DND-41 (cell line): ENCODE measurements around the gene MAP4K1.

ENCODE experiments used
- ATAC-seq: fragments of 200-7000 bp; cut with Tn5 transposase; 3 replicates; pipeline ENCODE4 v1.9.1; 2021; ENCODE audit warnings: low read depth; ENCODE audit not compliant: insufficient read depth
- DNase-seq: peaks from one replicate; pipeline ENCODE4 v3.0.0-alpha.2; 2020
- H2AFZ ChIP-seq: 2 replicates; pipeline ENCODE4 v1.6.0; 2012; ENCODE audit warnings: low read depth, low read length
- H3K27ac ChIP-seq: 2 replicates; pipeline ENCODE4 v1.5.1; 2012; ENCODE audit warnings: low read length, inconsistent platforms
- H3K27me3 ChIP-seq: fragments of 200-600 bp; sonication (generic); 2 replicates; pipeline ENCODE4 v1.6.0; 2012; ENCODE audit warnings: low read length, mild to moderate bottlenecking, inconsistent platforms; ENCODE audit not compliant: insufficient read depth, poor library complexity
- H3K36me3 ChIP-seq: 2 replicates; pipeline ENCODE4 v1.5.1; 2012; ENCODE audit warnings: low read length, inconsistent platforms; ENCODE audit not compliant: insufficient read depth
- H3K4me1 ChIP-seq: 2 replicates; pipeline ENCODE4 v1.5.1; 2012; ENCODE audit warnings: mild to moderate bottlenecking, low read length; ENCODE audit not compliant: insufficient read depth
- H3K4me2 ChIP-seq: 2 replicates; pipeline ENCODE4 v1.6.0; 2012; ENCODE audit warnings: mild to moderate bottlenecking, moderate library complexity, low read length, inconsistent platforms; ENCODE audit not compliant: insufficient read depth
- H3K4me3 ChIP-seq, 2 experiments: fragments of 200-600 bp in 1 of 2; shearing (Covaris generic) in 1 of 2; 2 replicates each; pipeline ENCODE4 v1.5.1; 2012 to 2016; ENCODE audit warnings: inconsistent platforms in 2 of 2, low read length in 2 of 2, mild to moderate bottlenecking in 2 of 2, low read depth in 1 of 2, moderate library complexity in 1 of 2
- H3K79me2 ChIP-seq: 2 replicates; pipeline ENCODE4 v1.6.0; 2012; ENCODE audit warnings: low read length, inconsistent platforms; ENCODE audit not compliant: insufficient read depth
- H3K9ac ChIP-seq: 2 replicates; pipeline ENCODE4 v1.6.0; 2012; ENCODE audit warnings: low read depth, mild to moderate bottlenecking, inconsistent platforms, low read length, moderate library complexity
- H3K9me3 ChIP-seq: 2 replicates; pipeline ENCODE4 v1.5.1; 2012; ENCODE audit warnings: low read length, moderate library complexity, mild to moderate bottlenecking, inconsistent platforms; ENCODE audit not compliant: insufficient read depth, severe bottlenecking
- H4K20me1 ChIP-seq: 2 replicates; pipeline ENCODE4 v1.6.0; 2012; ENCODE audit warnings: low read length; ENCODE audit not compliant: insufficient read depth
- EZH2 ChIP-seq: IDR thresholded peaks from 3 replicates; pipeline ENCODE4 v1.6.1; 2012; ENCODE audit warnings: borderline replicate concordance, low read depth, mild to moderate bottlenecking, moderate library complexity, low read length, inconsistent platforms; ENCODE audit not compliant: severe bottlenecking
- TF ChIP-seq, protein P1 (sequence below): IDR thresholded peaks from 2 replicates; pipeline ENCODE4 v1.5.1; 2012; ENCODE audit warnings: borderline replicate concordance, low read length, moderate library complexity, mild to moderate bottlenecking; ENCODE audit not compliant: poor library complexity, severe bottlenecking; ENCODE audit errors: extremely low read depth

The MAP4K1 gene

DNA sequence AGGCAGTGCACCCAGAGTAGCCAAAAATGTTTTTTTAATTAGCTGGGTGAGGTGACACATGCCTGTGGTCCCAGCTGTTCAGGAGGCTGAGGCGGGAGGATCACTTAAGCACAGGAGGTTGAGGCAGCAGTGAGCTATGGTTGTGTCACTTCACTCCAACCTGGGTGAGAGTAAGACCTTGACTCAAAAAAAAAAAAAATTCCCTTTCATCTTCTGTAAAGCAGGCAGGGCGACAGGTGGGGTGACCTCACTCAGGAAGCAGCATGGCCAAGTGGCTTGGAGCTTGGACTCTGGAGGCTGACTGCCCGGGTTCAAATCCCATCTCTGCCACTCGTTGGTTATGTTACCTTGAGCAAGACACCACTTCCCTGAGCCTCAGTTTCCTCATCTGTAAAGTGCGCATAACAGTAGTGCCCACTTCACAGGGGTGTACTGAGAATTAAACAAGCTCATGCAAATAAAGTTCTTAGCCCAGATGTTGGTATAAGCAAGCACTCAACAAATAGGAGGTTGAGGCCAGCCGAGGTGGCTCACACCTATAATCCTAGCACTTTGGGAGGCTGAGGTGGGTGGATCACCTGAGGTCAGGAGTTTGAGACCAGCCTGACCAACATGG lies 48.3 kb downstream of the MAP4K1 start:
- H3K4me3 ChIP-seq: no peak overlapping the region
- H3K4me2 ChIP-seq: no peak overlapping the region
- no peaks in the 10 kb centered on the region for H3K4me1 ChIP-seq
- no peaks in the 10 kb centered on the region for H3K79me2 ChIP-seq
- no peaks in the 10 kb centered on the region for H3K36me3 ChIP-seq
- H3K27ac ChIP-seq: no peak overlapping the region
- H2AFZ ChIP-seq: no peak overlapping the region
- no peak for TF ChIP-seq EZH2
- TF ChIP-seq, protein P1, sequence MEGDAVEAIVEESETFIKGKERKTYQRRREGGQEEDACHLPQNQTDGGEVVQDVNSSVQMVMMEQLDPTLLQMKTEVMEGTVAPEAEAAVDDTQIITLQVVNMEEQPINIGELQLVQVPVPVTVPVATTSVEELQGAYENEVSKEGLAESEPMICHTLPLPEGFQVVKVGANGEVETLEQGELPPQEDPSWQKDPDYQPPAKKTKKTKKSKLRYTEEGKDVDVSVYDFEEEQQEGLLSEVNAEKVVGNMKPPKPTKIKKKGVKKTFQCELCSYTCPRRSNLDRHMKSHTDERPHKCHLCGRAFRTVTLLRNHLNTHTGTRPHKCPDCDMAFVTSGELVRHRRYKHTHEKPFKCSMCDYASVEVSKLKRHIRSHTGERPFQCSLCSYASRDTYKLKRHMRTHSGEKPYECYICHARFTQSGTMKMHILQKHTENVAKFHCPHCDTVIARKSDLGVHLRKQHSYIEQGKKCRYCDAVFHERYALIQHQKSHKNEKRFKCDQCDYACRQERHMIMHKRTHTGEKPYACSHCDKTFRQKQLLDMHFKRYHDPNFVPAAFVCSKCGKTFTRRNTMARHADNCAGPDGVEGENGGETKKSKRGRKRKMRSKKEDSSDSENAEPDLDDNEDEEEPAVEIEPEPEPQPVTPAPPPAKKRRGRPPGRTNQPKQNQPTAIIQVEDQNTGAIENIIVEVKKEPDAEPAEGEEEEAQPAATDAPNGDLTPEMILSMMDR: no peak
- ATAC-seq (no peak), DNase-seq (no peak)
- H3K9ac ChIP-seq: no peak overlapping the region
- H3K9me3 ChIP-seq: no peaks in the 10 kb centered on the region
- H3K27me3 ChIP-seq: no peaks in the 10 kb centered on the region
- H4K20me1 ChIP-seq: no peaks in the 10 kb centered on the region; the same call in 1 of the 2 replicates

DNA sequence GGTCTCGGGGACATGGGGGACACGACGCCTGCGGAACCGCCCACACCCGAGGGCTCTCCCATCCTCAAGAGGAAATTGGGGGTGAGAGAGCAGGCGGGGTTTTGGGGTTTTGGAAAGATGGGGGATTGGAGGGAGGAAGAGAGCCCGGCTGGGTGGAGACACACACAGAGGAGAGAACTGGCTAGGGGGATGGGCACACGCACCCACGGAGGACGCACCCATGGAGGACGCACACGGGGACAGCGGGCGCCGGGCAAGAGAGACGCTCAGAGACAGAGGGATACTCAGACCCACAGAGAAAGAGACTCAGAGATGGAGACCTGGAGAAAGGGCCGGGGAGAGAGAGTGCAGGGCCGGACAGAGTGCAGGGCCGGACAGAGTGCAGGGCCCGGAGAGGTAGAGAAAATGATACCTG lies 52.1 kb downstream of the MAP4K1 start:
- H3K36me3 ChIP-seq: no peaks in the 10 kb centered on the region
- DNase-seq (no peak), ATAC-seq (no peak)
- no peak overlapping the region for H3K27ac ChIP-seq
- H3K4me1 ChIP-seq: no peaks in the 10 kb centered on the region
- no peaks in the 10 kb centered on the region; the same call in 1 of the 2 replicates for H4K20me1 ChIP-seq
- no peak for TF ChIP-seq EZH2
- TF ChIP-seq, protein P1: no peak
- no peak overlapping the region for H3K4me3 ChIP-seq
- H2AFZ ChIP-seq: no peak overlapping the region
- no peak overlapping the region for H3K9ac ChIP-seq
- no peaks in the 10 kb centered on the region for H3K9me3 ChIP-seq
- H3K4me2 ChIP-seq: no peak overlapping the region
- no peaks in the 10 kb centered on the region for H3K27me3 ChIP-seq
- no peaks in the 10 kb centered on the region for H3K79me2 ChIP-seq

DNA sequence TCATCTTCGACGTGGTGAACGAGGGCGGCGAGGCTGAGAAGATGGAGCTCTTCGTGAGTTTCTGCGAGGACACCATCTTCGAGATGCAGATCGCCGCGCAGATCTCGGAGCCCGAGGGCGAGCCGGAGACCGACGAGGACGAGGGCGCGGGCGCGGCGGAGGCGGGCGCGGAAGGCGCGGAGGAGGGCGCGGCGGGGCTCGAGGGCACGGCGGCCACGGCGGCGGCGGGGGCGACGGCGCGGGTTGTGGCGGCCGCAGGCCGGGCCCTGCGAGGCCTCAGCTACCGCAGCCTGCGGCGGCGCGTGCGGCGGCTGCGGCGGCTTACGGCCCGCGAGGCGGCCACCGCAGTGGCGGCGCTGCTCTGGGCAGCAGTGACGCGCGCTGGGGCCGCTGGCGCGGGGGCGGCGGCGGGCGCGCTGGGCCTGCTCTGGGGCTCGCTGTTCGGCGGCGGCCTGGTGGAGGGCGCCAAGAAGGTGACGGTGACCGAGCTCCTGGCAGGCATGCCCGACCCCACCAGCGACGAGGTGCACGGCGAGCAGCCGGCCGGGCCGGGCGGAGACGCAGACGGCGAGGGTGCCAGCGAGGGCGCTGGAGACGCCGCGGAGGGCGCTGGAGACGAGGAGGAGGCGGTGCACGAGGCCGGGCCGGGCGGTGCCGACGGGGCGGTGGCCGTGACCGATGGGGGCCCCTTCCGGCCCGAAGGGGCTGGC lies 52.6 kb downstream of the MAP4K1 start:
- Histone ChIP-seq H3K27ac (no peak overlapping the region), H3K79me2 (no peaks in the 10 kb centered on the region), H3K4me3 (no peak overlapping the region), H3K9me3 (no peaks in the 10 kb centered on the region), H3K4me1 (no peaks in the 10 kb centered on the region), H3K36me3 (no peaks in the 10 kb centered on the region), H3K27me3 (no peaks in the 10 kb centered on the region), H4K20me1 (no peaks in the 10 kb centered on the region; the same call in 1 of the 2 replicates), H3K9ac (no peak overlapping the region), H2AFZ (no peak overlapping the region), H3K4me2 (no peak overlapping the region)
- DNase-seq (no peak), ATAC-seq (no peak)
- TF ChIP-seq, protein P1: no peak
- no peak for TF ChIP-seq EZH2
